Trophoblast cell (in vitro differentiated cells and primary cell): ENCODE measurements around the gene KCNMA1.
A peak's percentile ranks its signal among the peaks of the same experiment; 100 is the strongest.
"Not testable (repeated sequence)": the region's sequence is repeated elsewhere in the genome, so short reads cannot be mapped to it uniquely, and the experiment has no call there.

Experiments
- DNase-seq, 2 donors: peaks; one replicate each; pipeline ENCODE4 v3.0.0-alpha.2; 2016
- H2AFZ ChIP-seq: 2 replicates; pipeline ENCODE4 v1.6.1; 2013; ENCODE audit warnings: low read length, moderate library complexity, mild to moderate bottlenecking; ENCODE audit not compliant: insufficient read depth, poor library complexity
- H2AK5ac ChIP-seq: 2 replicates; pipeline ENCODE4 v1.6.1; 2013; ENCODE audit warnings: mild to moderate bottlenecking, low read length
- H2BK120ac ChIP-seq: 2 replicates; pipeline ENCODE4 v1.6.1; 2013; ENCODE audit warnings: low read length, mild to moderate bottlenecking, moderate library complexity; ENCODE audit not compliant: insufficient read depth, poor library complexity
- H2BK12ac ChIP-seq: 2 replicates; pipeline ENCODE4 v1.6.1; 2013; ENCODE audit warnings: mild to moderate bottlenecking, low read length, moderate library complexity
- H2BK5ac ChIP-seq: 2 replicates; pipeline ENCODE4 v1.6.1; 2013; ENCODE audit warnings: low read length, low read depth, moderate library complexity, mild to moderate bottlenecking; ENCODE audit not compliant: poor library complexity
- H3K14ac ChIP-seq: 2 replicates; pipeline ENCODE4 v1.6.1; 2013; ENCODE audit warnings: mild to moderate bottlenecking, low read length
- H3K18ac ChIP-seq: 2 replicates; pipeline ENCODE4 v1.6.1; 2013; ENCODE audit warnings: mild to moderate bottlenecking, low read length
- H3K23ac ChIP-seq: 2 replicates; pipeline ENCODE4 v1.6.1; 2013; ENCODE audit warnings: low read length
- H3K27ac ChIP-seq: 2 replicates; pipeline ENCODE4 v1.5.1; 2013; ENCODE audit warnings: low read depth, mild to moderate bottlenecking, inconsistent platforms, low read length, moderate library complexity
- H3K27me3 ChIP-seq: 2 replicates; pipeline ENCODE4 v1.6.1; 2013; ENCODE audit warnings: inconsistent platforms, mild to moderate bottlenecking, low read length, moderate library complexity; ENCODE audit not compliant: insufficient read depth
- H3K36me3 ChIP-seq, 2 experiments: 1 replicate in 1 of 2; 2 replicates in 1 of 2; pipeline ENCODE4 v1.6.1; 2013; ENCODE audit warnings: low read length in 2 of 2, mild to moderate bottlenecking in 2 of 2, moderate library complexity in 1 of 2; ENCODE audit not compliant: insufficient read depth in 2 of 2, control insufficient read depth in 1 of 2
- H3K4ac ChIP-seq: 2 replicates; pipeline ENCODE4 v1.6.1; 2013; ENCODE audit warnings: low read depth, mild to moderate bottlenecking, low read length, moderate library complexity
- H3K4me1 ChIP-seq, 2 experiments: 1 replicate in 1 of 2; 2 replicates in 1 of 2; pipeline ENCODE4 v1.6.1; 2013; ENCODE audit warnings: low read length in 2 of 2, mild to moderate bottlenecking in 2 of 2, moderate library complexity in 1 of 2; ENCODE audit not compliant: insufficient read depth in 2 of 2, control insufficient read depth in 1 of 2
- H3K4me2 ChIP-seq: 2 replicates; pipeline ENCODE4 v1.6.1; 2013; ENCODE audit warnings: inconsistent platforms, mild to moderate bottlenecking, low read length, moderate library complexity
- H3K4me3 ChIP-seq: 2 replicates; pipeline ENCODE4 v1.5.1; 2013; ENCODE audit warnings: mild to moderate bottlenecking, low read depth, low read length, inconsistent platforms
- H3K79me1 ChIP-seq: one replicate; pipeline ENCODE4 v1.6.1; 2013; ENCODE audit warnings: low read length
- H3K79me2 ChIP-seq: 2 replicates; pipeline ENCODE4 v1.6.1; 2013; ENCODE audit warnings: low read length, mild to moderate bottlenecking; ENCODE audit not compliant: control insufficient read depth, insufficient read depth, poor library complexity
- H3K9ac ChIP-seq: 2 replicates; pipeline ENCODE4 v1.6.1; 2013; ENCODE audit warnings: mild to moderate bottlenecking, low read length
- H3K9me3 ChIP-seq: 2 replicates; pipeline ENCODE4 v1.6.1; 2013; ENCODE audit warnings: low read depth, mild to moderate bottlenecking, control low read depth, inconsistent platforms, low read length; ENCODE audit not compliant: insufficient read depth
- H4K12ac ChIP-seq: 2 replicates; pipeline ENCODE4 v1.6.1; 2013; ENCODE audit warnings: low read depth, mild to moderate bottlenecking, low read length, moderate library complexity
- H4K8ac ChIP-seq: 2 replicates; pipeline ENCODE4 v1.6.1; 2013; ENCODE audit warnings: low read depth, mild to moderate bottlenecking, low read length, moderate library complexity
- H4K91ac ChIP-seq: one replicate; pipeline ENCODE4 v1.6.1; 2013; ENCODE audit warnings: low read depth, mild to moderate bottlenecking, low read length, moderate library complexity
- WGBS: extraction: QIAGEN DNeasy Blood & Tissue Kit; methylation state at CpG from one replicate; pipeline ENCODE4 v1.1.7; 2013; ENCODE audit warnings: missing lambda C conversion rate; ENCODE audit not compliant: insufficient read length, insufficient coverage; ENCODE audit errors: extremely low coverage; 5-methylcytosine and 5-hydroxymethylcytosine counted together

Gene KCNMA1

DNA sequence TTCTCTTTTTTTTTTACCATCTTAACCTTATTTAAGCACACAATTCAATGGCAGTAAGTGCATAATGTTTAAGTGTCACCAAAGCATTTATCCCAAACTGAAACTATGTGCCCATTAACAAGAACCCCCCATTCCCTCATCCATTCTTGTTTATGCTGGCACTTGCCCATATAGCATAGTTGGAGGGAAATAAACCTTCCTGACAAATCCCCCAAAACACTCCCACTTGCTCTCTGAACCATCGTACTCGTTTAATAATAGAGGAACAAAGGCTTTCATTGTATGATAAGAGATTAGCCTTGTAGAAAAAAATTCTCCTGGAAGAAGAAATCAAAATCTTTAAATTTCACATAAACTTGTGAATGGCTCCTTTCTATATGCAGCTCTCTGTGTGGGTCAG is 26.4 kb upstream of the KCNMA1 start:
- Histone ChIP-seq H2BK120ac (no peak overlapping the region), H3K79me1 (no peaks in the 10 kb centered on the region), H3K4me3 (no peak overlapping the region), H3K27me3 (peaks cover 2% of the 10 kb centered on the region), H4K12ac (no peak overlapping the region), H3K36me3 (no peaks in the 10 kb centered on the region), H3K14ac (no peak overlapping the region), H3K4me2 (no peak overlapping the region), H2BK12ac (no peak overlapping the region), H3K23ac (no peak overlapping the region), H3K9ac (no peak overlapping the region), H2BK5ac (no peak overlapping the region), H3K4me1 (peaks cover 0 to 4% of the 10 kb centered on the region in 2 experiments), H4K91ac (no peak overlapping the region), H3K4ac (no peak overlapping the region), H4K8ac (no peak overlapping the region), H2AFZ (no peak overlapping the region), H3K18ac (no peak overlapping the region), H3K9me3 (peaks cover 4% of the 10 kb centered on the region), H2AK5ac (no peak overlapping the region), H3K79me2 (no peaks in the 10 kb centered on the region), H3K27ac (no peak overlapping the region)
- no CpG with 5 or more reads among the region's 2 CpGs for WGBS
- DNase-seq, result no peak

DNA sequence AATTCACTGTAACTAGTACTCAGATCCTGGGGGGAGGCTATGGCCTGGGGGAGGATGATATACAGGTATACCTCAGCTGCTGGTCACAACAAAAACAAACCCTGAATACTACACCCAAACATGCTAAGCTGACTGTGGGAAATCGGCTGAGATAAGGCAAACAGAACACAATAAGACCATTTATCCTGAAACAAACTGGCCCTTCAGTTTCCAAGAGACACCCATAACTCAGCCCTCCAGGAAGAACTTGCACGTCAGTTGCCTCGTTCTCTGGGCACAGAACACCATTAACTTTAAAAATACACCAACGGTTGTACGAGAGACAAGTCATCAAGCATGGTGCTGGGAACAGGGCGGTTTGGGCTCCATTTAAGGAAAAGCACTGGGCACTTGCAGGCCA is 24.1 kb upstream of the KCNMA1 start:
- Histone ChIP-seq H3K36me3 (no peaks in the 10 kb centered on the region), H2BK120ac (no peak overlapping the region), H3K9me3 (peaks cover 4% of the 10 kb centered on the region), H3K18ac (no peak overlapping the region), H3K4me1 (peaks cover 0 to 4% of the 10 kb centered on the region in 2 experiments), H3K4ac (no peak overlapping the region), H3K27ac (no peak overlapping the region), H2AFZ (no peak overlapping the region), H3K4me3 (no peak overlapping the region), H2BK5ac (no peak overlapping the region), H3K23ac (no peak overlapping the region), H3K79me2 (no peaks in the 10 kb centered on the region), H3K4me2 (no peak overlapping the region), H4K12ac (no peak overlapping the region), H3K27me3 (peaks cover 2% of the 10 kb centered on the region), H3K79me1 (no peaks in the 10 kb centered on the region), H3K9ac (no peak overlapping the region), H4K91ac (no peak overlapping the region), H4K8ac (no peak overlapping the region), H2AK5ac (no peak overlapping the region), H2BK12ac (no peak overlapping the region), H3K14ac (no peak overlapping the region)
- WGBS, result no CpG with 5 or more reads among the region's 6 CpGs
- no peak for DNase-seq

DNA sequence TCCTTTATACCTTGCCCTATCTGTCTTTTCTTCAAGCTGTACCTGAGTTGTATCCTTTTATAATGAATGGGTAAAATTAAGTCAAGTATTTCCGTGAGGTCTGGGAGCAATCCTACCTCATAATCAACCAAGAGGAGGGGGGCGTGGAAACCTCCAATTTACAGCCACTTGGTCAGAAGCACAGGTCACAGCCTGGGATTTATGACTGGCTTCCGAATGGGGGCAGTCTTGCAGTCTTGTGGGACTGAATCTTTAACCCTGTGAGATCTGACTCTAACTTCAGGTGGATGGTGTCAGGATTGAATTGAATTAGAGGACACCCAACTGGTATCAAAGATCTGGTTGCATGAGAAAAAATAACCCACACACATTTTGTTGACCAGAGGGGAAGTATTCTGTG is 23.5 kb upstream of the KCNMA1 start:
- no peak overlapping the region for H3K14ac ChIP-seq
- peak overlapping the region; percentile 17 for H2BK5ac ChIP-seq
- H3K27me3 ChIP-seq, result peaks cover 2% of the 10 kb centered on the region
- DNase-seq, result no peak
- no peak overlapping the region for H2AK5ac ChIP-seq
- no peak overlapping the region for H3K9ac ChIP-seq
- H3K27ac ChIP-seq, result no peak overlapping the region
- peaks cover 4% of the 10 kb centered on the region for H3K9me3 ChIP-seq
- no CpG with 5 or more reads among the region's 3 CpGs for WGBS
- no peaks in the 10 kb centered on the region for H3K36me3 ChIP-seq
- no peaks in the 10 kb centered on the region for H3K79me1 ChIP-seq
- H3K4me3 ChIP-seq, result no peak overlapping the region
- H3K4me2 ChIP-seq, result no peak overlapping the region
- H2AFZ ChIP-seq, result no peak overlapping the region
- H4K91ac ChIP-seq, result no peak overlapping the region
- no peak overlapping the region for H4K8ac ChIP-seq
- no peak overlapping the region for H4K12ac ChIP-seq
- no peak overlapping the region for H3K4ac ChIP-seq
- no peak overlapping the region for H3K23ac ChIP-seq
- no peak overlapping the region for H2BK12ac ChIP-seq
- H3K4me1 ChIP-seq, result peaks cover 0 to 4% of the 10 kb centered on the region in 2 experiments
- H3K18ac ChIP-seq, result no peak overlapping the region
- H3K79me2 ChIP-seq, result no peaks in the 10 kb centered on the region
- no peak overlapping the region for H2BK120ac ChIP-seq

- H3K36me3 ChIP-seq, H3K79me1 ChIP-seq, H3K4me1 ChIP-seq, H3K27me3 ChIP-seq, H4K12ac ChIP-seq, H3K4me3 ChIP-seq, H3K79me2 ChIP-seq, H2BK12ac ChIP-seq, H2AFZ ChIP-seq, H3K4me2 ChIP-seq, H3K4ac ChIP-seq, H4K91ac ChIP-seq, H3K14ac ChIP-seq, H3K9me3 ChIP-seq, H3K9ac ChIP-seq, H2BK5ac ChIP-seq, H2BK120ac ChIP-seq, H3K27ac ChIP-seq, H3K18ac ChIP-seq, H2AK5ac ChIP-seq, H4K8ac ChIP-seq, H3K23ac ChIP-seq, DNase-seq: not testable (repeated sequence)
- no CpG with 5 or more reads among the region's 3 CpGs for WGBS
These were observed 21.6 kb upstream of the KCNMA1 start for GRCh38 chr10:77659046-77659670.
